Measurements from ENCODE around the gene CRYGN.

- TF ChIP-seq CTCF (IDR thresholded peaks at IDR 0.05), result no peak
- TF ChIP-seq POLR2A (IDR thresholded peaks at IDR 0.05), result no peak
- TF ChIP-seq POLR2AphosphoS5 (IDR thresholded peaks at IDR 0.05), result no peak
- no peak for TF ChIP-seq EP300 (IDR thresholded peaks at IDR 0.05)
Observed at GRCh38 chr7:151470711-151471110, 30.8 kb upstream of the CRYGN start.
